GM12875 (cell line): ENCODE data around the gene SNX9.

Source experiments
- H3K4me3 ChIP-seq: one replicate; pipeline ENCODE4 v1.5.1; 2011; ENCODE audit warnings: low read depth, low read length, control low read depth
- TF ChIP-seq, protein P1 (sequence below): IDR thresholded peaks from 2 replicates; pipeline ENCODE4 v1.5.1; 2011; ENCODE audit warnings: low read depth, mild to moderate bottlenecking, control low read depth, inconsistent platforms, low read length, moderate library complexity, borderline replicate concordance; ENCODE audit not compliant: insufficient read depth

The SNX9 gene

DNA sequence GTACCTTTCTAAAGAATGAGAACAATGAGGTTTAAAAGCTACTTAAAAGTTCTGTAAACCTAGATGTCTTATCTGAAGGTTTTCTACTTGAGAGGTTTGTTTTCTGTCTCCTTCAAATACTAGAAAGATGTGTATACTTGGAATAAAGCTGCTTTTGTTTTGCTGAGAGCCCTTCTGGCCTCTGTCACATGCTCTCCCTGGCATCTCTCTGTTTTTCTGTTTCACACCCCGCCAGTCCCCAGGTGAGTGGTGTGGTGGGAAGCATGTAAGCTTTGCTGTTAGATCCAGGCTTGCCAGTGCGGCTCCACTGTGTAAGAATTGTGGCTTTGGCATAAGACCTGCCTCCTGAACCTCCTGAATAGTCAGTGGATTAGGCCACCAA lies 56.8 kb downstream of the SNX9 start:
- no peak overlapping the region for H3K4me3 ChIP-seq
- TF ChIP-seq, protein P1, sequence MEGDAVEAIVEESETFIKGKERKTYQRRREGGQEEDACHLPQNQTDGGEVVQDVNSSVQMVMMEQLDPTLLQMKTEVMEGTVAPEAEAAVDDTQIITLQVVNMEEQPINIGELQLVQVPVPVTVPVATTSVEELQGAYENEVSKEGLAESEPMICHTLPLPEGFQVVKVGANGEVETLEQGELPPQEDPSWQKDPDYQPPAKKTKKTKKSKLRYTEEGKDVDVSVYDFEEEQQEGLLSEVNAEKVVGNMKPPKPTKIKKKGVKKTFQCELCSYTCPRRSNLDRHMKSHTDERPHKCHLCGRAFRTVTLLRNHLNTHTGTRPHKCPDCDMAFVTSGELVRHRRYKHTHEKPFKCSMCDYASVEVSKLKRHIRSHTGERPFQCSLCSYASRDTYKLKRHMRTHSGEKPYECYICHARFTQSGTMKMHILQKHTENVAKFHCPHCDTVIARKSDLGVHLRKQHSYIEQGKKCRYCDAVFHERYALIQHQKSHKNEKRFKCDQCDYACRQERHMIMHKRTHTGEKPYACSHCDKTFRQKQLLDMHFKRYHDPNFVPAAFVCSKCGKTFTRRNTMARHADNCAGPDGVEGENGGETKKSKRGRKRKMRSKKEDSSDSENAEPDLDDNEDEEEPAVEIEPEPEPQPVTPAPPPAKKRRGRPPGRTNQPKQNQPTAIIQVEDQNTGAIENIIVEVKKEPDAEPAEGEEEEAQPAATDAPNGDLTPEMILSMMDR, result no peak

DNA sequence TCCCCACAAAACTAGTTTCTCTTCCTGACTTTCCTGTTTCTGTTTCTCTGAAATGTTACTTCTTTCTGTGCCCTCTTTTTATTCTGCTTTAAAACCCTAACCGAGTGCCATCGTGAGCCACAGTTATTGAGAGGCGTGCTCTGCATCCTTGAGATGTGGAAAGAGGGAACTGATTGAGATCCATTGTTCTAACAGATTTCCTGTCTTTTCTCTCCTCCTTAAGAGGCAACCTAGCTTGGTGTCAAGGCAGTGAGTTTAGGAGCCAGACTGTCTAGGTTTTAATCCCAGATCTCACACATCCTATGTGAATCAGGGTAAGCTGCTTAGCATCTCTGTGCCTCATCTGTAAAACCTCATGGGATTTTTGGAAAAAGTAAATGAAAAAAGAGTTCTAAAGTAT lies 57.5 kb downstream of the SNX9 start:
- TF ChIP-seq, protein P1, result no peak
- no peak overlapping the region for H3K4me3 ChIP-seq

DNA sequence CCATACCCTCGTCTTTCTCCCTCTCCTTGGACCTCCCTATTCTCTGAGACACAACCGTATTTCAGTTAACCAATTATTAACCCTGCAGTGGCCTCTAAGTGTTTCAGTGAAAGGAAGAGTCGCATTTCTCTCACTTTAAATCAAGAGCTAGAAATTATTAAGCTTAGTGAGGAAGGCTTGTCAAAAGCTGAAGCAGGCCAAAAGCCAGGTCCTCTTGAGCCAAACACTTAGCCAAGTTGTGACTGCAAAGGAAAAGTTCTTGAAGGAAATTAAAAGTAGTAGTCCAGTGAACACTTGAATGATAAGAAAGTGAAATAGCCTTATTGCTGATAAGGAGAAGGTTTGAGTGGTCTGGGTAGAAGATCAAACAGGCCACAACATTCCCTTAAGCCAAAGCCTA lies 58.3 kb downstream of the SNX9 start:
- TF ChIP-seq, protein P1, result no peak

DNA sequence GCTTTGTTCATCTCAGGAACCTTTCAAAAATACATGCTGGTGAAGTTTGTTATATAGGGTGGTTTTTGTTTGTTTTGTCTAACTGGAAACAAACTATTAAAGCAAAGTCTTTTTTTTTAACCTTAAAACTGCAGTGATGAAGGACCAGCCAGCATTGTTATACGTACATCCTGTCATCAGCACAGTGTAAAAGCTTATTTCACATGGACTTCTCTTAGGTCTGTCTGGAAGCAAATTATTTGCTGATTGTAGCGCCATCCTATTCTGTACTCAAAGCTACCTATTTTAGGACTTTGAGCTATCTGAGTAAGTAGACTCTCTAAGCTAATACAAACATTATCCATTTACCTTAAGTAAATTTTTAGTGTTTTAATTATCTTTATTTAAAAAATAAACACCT lies 61.7 kb downstream of the SNX9 start:
- TF ChIP-seq, protein P1, result no peak

More for the DNA sequence above, 58.3 kb downstream of the SNX9 start:
- no peak overlapping the region for H3K4me3 ChIP-seq

DNA sequence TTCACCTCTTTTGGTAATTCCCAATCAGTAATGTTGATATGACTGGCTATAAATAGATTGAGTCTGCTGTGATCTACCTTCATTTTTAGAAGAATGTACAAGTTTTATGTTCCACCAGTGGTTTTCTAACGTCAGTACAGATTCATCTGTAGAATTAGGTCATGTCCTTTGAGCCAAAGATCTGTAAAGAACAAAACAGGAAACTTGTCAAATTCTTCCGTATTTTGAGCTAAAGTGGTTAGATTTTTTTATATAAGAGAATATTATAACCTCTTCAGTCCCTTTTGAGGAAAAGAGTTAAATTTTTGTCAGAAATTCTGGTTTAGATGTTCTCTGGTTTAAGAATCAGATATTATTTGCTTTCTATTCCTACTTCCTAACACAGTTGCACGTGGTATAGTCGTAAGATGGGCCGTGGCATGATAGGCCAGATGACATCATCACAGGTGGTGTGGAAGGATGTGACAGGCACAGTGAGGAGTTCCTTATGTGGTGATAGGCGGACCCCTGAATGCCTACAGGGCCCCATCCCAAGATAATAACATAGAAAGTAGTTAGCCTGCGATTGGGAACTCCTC lies 62.3 kb downstream of the SNX9 start:
- TF ChIP-seq, protein P1, result no peak
- no peak overlapping the region for H3K4me3 ChIP-seq

More for the DNA sequence above, 61.7 kb downstream of the SNX9 start:
- H3K4me3 ChIP-seq, result no peak overlapping the region

DNA sequence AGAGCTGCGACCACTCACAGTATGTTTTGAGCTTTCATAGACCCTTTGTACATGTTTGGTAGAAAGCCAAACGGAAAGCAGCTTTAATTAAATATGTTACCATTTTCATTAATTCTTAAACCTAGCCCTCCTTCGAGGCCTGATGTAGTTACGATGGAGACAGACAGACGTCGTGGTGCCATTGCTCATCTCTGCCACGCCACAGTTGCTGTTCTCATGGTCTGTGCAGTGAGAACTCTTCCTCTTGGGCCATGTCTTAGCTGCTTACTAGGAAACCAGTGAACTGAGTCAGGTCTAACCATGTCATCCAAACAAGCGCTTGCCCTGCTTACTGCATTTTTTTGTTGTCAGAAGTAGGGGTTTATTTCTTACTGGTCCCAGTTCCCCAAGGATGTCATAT lies 62.8 kb downstream of the SNX9 start:
- TF ChIP-seq, protein P1, result no peak
- no peak overlapping the region for H3K4me3 ChIP-seq

DNA sequence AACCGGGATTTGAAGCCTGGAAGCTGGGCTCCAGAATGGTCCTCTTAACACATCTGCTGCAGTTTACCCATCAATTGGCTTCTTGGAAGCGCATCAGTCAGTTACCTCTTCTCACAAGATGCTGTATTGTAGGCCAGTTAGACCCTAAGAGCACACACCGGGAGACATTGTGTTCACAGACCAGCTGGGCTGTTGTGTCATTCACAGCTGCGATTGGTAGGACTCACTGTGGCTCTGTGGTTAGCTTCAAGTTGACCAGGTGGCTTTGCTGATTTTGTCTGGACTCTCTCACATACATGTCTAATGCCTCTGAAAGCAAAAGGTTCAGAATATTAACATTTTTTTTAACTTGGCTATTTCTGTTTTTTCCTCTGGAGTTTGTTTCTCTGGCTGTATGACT lies 64.8 kb downstream of the SNX9 start:
- TF ChIP-seq, protein P1, result no peak
- H3K4me3 ChIP-seq, result no peak overlapping the region
